Astrocyte (in vitro differentiated cells and primary cell): Measurements from ENCODE around the gene ATAD2B. TPM values are rescaled to one million over a fixed set of nuclear protein-coding genes. Genes with fewer than 3 reads are reported as not detected.

Source experiments
- DNase-seq: peaks from one replicate; pipeline ENCODE4 v3.0.0-alpha.2; 2010; ENCODE audit warnings: low read depth
- FAIRE-seq: peaks from 2 replicates; lab custom pipeline; 2011; peaks lifted over from hg19 to GRCh38; lab: Jason Lieb, UNC
- H2AFZ ChIP-seq: 2 replicates; pipeline ENCODE4 v1.6.0; 2012; ENCODE audit warnings: low read depth, low read length, inconsistent platforms
- H3K27ac ChIP-seq: 2 replicates; pipeline ENCODE4 v1.5.1; 2011; ENCODE audit warnings: low read depth, low read length, inconsistent platforms
- H3K27me3 ChIP-seq: 2 replicates; pipeline ENCODE4 v1.6.0; 2011; ENCODE audit warnings: low read length, inconsistent platforms; ENCODE audit not compliant: insufficient read depth
- H3K36me3 ChIP-seq: 2 replicates; pipeline ENCODE4 v1.5.1; 2011; ENCODE audit warnings: low read length, inconsistent platforms; ENCODE audit not compliant: insufficient read depth
- H3K4me1 ChIP-seq: 2 replicates; pipeline ENCODE4 v1.5.1; 2011; ENCODE audit warnings: low read length, inconsistent platforms; ENCODE audit not compliant: insufficient read depth
- H3K4me2 ChIP-seq: 2 replicates; pipeline ENCODE4 v1.6.0; 2012; ENCODE audit warnings: low read length, inconsistent platforms
- H3K4me3 ChIP-seq: 2 replicates; pipeline ENCODE4 v1.5.1; 2011; ENCODE audit warnings: low read depth, mild to moderate bottlenecking, low read length, inconsistent platforms; ENCODE audit not compliant: insufficient read depth
- H3K79me2 ChIP-seq: 2 replicates; pipeline ENCODE4 v1.6.0; 2012; ENCODE audit warnings: mild to moderate bottlenecking, low read length, inconsistent platforms; ENCODE audit not compliant: insufficient read depth
- H3K9ac ChIP-seq: 2 replicates; pipeline ENCODE4 v1.6.0; 2012; ENCODE audit warnings: mild to moderate bottlenecking, low read length, inconsistent platforms
- H3K9me3 ChIP-seq: 2 replicates; pipeline ENCODE4 v1.5.1; 2012; ENCODE audit warnings: low read depth, mild to moderate bottlenecking, low read length, inconsistent platforms; ENCODE audit not compliant: insufficient read depth
- H4K20me1 ChIP-seq: 2 replicates; pipeline ENCODE4 v1.6.0; 2012; ENCODE audit warnings: low read length, inconsistent platforms; ENCODE audit not compliant: insufficient read depth
- H3K27ac Mint-ChIP-seq: one replicate; pipeline ENCODE4 v1.8.0; 2021; ENCODE audit warnings: mild to moderate bottlenecking, mixed read lengths; ENCODE audit not compliant: unreplicated experiment
- H3K27me3 Mint-ChIP-seq: one replicate; pipeline ENCODE4 v1.8.0; 2021; ENCODE audit warnings: low read depth, mixed read lengths; ENCODE audit not compliant: unreplicated experiment
- H3K36me3 Mint-ChIP-seq: one replicate; pipeline ENCODE4 v1.8.0; 2021; ENCODE audit warnings: low read depth, mixed read lengths; ENCODE audit not compliant: unreplicated experiment
- H3K4me1 Mint-ChIP-seq: one replicate; pipeline ENCODE4 v1.8.0; 2021; ENCODE audit warnings: low read depth, mixed read lengths; ENCODE audit not compliant: unreplicated experiment
- H3K4me3 Mint-ChIP-seq: one replicate; pipeline ENCODE4 v1.8.0; 2021; ENCODE audit warnings: mild to moderate bottlenecking, moderate library complexity, mixed read lengths; ENCODE audit not compliant: unreplicated experiment
- H3K9me3 Mint-ChIP-seq: one replicate; pipeline ENCODE4 v1.8.0; 2021; ENCODE audit warnings: mild to moderate bottlenecking, mixed read lengths; ENCODE audit not compliant: unreplicated experiment
- EZH2 ChIP-seq: IDR thresholded peaks from 2 replicates; pipeline ENCODE4 v1.6.1; 2012; ENCODE audit warnings: mild to moderate bottlenecking, low read length, inconsistent platforms; ENCODE audit not compliant: insufficient read depth
- total RNA-seq: library from RNA; stranded (reverse); gene quantifications from 2 replicates; pipeline ENCODE4 v1.2.1, GENCODE V29; 2021
- TF ChIP-seq, protein P1 (sequence below): IDR thresholded peaks from 2 replicates; pipeline ENCODE4 v1.5.1; 2011; ENCODE audit warnings: low read depth, mild to moderate bottlenecking, inconsistent platforms, low read length, moderate library complexity; ENCODE audit not compliant: insufficient read depth

Gene ATAD2B
- total RNA-seq, 1 donor from 2014 or later = 12.2 TPM

DNA sequence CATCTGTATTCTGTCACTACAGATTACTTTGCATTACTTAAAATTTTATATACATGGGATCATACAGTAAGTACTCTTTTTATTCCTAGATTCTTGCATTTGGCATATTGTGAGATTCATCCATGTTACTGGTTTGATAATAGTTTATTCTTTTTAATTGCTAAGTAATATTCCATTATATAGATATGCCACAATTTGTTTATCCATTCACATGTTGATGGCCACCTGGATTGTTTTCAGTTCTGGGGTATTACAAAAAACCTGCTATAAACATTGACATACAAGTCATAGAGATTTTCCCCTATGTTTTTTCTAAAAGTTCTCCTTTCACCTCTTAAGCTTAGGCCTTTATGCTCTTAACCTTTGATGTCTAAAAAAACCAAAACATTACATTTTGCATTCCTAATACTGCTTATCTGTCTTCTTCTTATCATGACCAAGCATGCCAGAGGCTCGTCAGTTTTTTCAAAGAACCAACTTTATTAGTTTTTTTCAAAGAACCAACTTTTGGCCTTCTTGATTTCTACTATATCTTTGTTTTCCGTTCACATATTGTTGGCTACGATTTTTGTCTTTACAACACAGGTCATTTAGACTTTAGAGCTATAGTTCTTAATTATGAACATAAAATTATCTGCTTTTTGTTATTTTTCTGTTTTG lies 86.9 kb downstream of the ATAD2B start:
- H3K36me3 Mint-ChIP-seq = peaks cover 11% of the 10 kb centered on the region

DNA sequence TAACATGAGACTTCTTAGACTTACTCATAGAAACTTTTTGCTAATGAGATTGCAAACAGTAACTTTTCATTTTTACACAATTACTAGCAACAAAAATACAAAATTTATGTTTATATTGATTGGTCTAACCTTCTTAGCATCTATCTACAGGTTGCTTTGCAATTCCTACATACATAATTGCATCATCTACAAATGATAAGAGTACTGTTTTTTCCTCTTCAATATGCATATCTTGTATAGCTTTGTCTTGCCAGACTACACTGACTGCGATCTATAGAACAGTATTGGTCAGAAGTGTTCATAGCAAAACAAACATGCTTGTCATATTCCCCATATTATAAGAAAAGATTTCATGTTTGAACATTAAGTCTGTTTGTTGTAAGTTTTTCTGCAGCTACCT lies 87.9 kb downstream of the ATAD2B start:
- Mint-ChIP-seq H3K27me3 (no peaks in the 10 kb centered on the region), H3K4me3 (no peak overlapping the region), H3K36me3 (peaks cover 11% of the 10 kb centered on the region), H3K9me3 (no peaks in the 10 kb centered on the region), H3K27ac (no peak overlapping the region), H3K4me1 (peaks cover 3% of the 10 kb centered on the region)
- no peaks in the 10 kb centered on the region for H4K20me1 ChIP-seq
- no peak overlapping the region for H3K4me2 ChIP-seq
- no peaks in the 10 kb centered on the region for H3K79me2 ChIP-seq
- H3K9ac ChIP-seq = no peak overlapping the region
- H3K9me3 ChIP-seq = no peaks in the 10 kb centered on the region
- H3K27ac ChIP-seq = no peak overlapping the region
- DNase-seq (no peak), FAIRE-seq (no peak)
- H3K27me3 ChIP-seq = no peaks in the 10 kb centered on the region
- TF ChIP-seq, protein P1, sequence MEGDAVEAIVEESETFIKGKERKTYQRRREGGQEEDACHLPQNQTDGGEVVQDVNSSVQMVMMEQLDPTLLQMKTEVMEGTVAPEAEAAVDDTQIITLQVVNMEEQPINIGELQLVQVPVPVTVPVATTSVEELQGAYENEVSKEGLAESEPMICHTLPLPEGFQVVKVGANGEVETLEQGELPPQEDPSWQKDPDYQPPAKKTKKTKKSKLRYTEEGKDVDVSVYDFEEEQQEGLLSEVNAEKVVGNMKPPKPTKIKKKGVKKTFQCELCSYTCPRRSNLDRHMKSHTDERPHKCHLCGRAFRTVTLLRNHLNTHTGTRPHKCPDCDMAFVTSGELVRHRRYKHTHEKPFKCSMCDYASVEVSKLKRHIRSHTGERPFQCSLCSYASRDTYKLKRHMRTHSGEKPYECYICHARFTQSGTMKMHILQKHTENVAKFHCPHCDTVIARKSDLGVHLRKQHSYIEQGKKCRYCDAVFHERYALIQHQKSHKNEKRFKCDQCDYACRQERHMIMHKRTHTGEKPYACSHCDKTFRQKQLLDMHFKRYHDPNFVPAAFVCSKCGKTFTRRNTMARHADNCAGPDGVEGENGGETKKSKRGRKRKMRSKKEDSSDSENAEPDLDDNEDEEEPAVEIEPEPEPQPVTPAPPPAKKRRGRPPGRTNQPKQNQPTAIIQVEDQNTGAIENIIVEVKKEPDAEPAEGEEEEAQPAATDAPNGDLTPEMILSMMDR = no peak
- TF ChIP-seq EZH2 = no peak
- no peak overlapping the region for H2AFZ ChIP-seq
- H3K4me3 ChIP-seq = no peak overlapping the region
- no peaks in the 10 kb centered on the region for H3K36me3 ChIP-seq
- no peaks in the 10 kb centered on the region for H3K4me1 ChIP-seq

More for the DNA sequence above, 86.9 kb downstream of the ATAD2B start:
- Histone ChIP-seq H3K9ac (no peak overlapping the region), H2AFZ (no peak overlapping the region), H3K9me3 (no peaks in the 10 kb centered on the region), H3K4me1 (no peaks in the 10 kb centered on the region), H4K20me1 (no peaks in the 10 kb centered on the region), H3K27me3 (no peaks in the 10 kb centered on the region), H3K4me2 (no peak overlapping the region), H3K4me3 (no peak overlapping the region), H3K36me3 (no peaks in the 10 kb centered on the region), H3K79me2 (no peaks in the 10 kb centered on the region), H3K27ac (no peak overlapping the region)
- FAIRE-seq = no peak
- H3K9me3 Mint-ChIP-seq = peaks cover 5% of the 10 kb centered on the region
- TF ChIP-seq, protein P1 = no peak
- no peak for TF ChIP-seq EZH2
- H3K4me1 Mint-ChIP-seq = peaks cover 3% of the 10 kb centered on the region
- no peak for DNase-seq
- H3K27ac Mint-ChIP-seq = no peak overlapping the region
- H3K27me3 Mint-ChIP-seq = no peaks in the 10 kb centered on the region
- H3K4me3 Mint-ChIP-seq = no peak overlapping the region

DNA sequence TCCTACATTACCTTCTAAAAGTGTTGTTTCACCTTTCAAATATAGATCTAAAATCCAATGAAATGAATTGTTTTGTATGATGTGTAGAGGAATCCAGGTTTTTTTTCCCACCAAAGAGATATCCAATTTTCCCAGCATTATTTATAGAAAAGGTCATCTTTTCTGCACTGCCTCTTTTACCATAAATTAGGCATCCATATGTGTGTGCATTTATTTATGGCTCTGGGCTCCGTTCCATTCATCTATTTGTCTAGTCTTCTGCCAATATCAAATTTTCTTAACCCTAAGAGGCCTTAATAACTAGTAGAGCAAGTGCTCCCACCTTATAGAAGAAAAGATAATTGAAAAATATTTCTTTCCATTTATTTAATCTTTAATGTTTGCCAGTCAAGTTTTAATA lies 88.3 kb downstream of the ATAD2B start:
- H3K36me3 Mint-ChIP-seq = peaks cover 11% of the 10 kb centered on the region

More for the DNA sequence above, 88.3 kb downstream of the ATAD2B start:
- Histone ChIP-seq H3K9ac (no peak overlapping the region), H3K27ac (no peak overlapping the region), H3K4me2 (no peak overlapping the region), H3K4me3 (no peak overlapping the region), H3K79me2 (no peaks in the 10 kb centered on the region), H2AFZ (no peak overlapping the region), H3K36me3 (no peaks in the 10 kb centered on the region), H3K4me1 (no peaks in the 10 kb centered on the region), H4K20me1 (no peaks in the 10 kb centered on the region), H3K9me3 (no peaks in the 10 kb centered on the region), H3K27me3 (no peaks in the 10 kb centered on the region)
- peaks cover 3% of the 10 kb centered on the region for H3K4me1 Mint-ChIP-seq
- H3K27me3 Mint-ChIP-seq = no peaks in the 10 kb centered on the region
- DNase-seq (no peak), FAIRE-seq (no peak)
- H3K27ac Mint-ChIP-seq = no peak overlapping the region
- no peak overlapping the region for H3K4me3 Mint-ChIP-seq
- no peaks in the 10 kb centered on the region for H3K9me3 Mint-ChIP-seq
- TF ChIP-seq, protein P1 = no peak
- TF ChIP-seq EZH2 = no peak
